ENCODE measurements around the gene PLAGL1. TPM values are rescaled to one million over a fixed set of nuclear protein-coding genes. Genes with fewer than 3 reads are reported as not detected.

The PLAGL1 gene
- total and polyA plus RNA-seq, 2 experiments from 2014 or later, result 48.6 to 88.9 TPM

DNA sequence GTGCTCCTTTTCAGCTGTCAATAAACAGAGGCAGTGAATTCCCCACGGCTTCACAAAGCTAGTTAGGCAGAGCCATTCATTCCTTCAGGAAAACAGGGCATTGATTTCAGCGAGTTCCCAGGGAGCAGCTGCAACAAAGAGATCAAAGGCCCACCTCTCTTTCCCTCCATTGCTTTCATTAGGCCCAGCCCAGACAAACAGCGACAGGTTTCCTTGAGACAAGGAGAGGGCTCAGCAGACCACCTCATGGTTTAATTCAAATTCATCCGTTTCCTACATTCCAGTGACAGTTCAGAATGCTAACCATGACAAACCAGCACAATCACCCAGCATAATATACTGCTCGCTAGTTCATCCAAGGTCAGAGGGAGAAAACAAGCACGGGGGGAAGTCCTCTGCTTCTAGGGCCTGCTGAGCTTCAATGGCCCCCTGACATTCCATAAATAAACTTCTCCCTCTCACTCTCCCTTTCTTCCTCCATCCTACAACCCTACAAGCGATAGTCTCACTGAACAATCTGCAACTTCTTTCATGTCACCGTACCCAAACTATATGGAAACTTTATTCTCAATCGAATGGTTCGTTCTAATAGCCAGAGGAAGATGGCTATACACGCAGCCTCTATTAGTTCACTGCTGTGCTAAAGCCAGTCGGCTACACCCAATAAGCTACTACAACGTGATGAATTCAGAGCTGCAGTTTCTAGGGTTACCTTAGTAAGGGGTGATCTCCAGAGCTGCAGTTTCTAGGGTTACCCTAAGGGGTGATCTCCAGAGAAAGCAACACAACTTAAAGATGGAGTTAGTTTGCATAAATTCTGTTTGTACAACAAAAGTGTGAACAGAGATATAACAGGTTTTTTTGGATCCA is 34.7 kb downstream of the PLAGL1 start:
- no peaks in the 10 kb centered on the region for H3K79me2 ChIP-seq
- no peaks in the 10 kb centered on the region for H3K9me2 ChIP-seq (replicated peaks; ENCODE audit: insufficient read depth)
- H3K9me3 ChIP-seq (ENCODE audit: low read depth), result no peaks in the 10 kb centered on the region
- WGBS (ENCODE audit: low lambda C conversion rate, missing lambda C conversion rate), result 39% methylated on average over 13 of the region's 13 CpGs
- no peak overlapping the region for H2AFZ ChIP-seq
- H3K4me2 ChIP-seq, result no peak overlapping the region
- no peak for TF ChIP-seq EZH2phosphoT487 (IDR thresholded peaks at IDR 0.05; ENCODE audit: low read depth, severe bottlenecking, unreplicated experiment)
- TF ChIP-seq, protein P1, sequence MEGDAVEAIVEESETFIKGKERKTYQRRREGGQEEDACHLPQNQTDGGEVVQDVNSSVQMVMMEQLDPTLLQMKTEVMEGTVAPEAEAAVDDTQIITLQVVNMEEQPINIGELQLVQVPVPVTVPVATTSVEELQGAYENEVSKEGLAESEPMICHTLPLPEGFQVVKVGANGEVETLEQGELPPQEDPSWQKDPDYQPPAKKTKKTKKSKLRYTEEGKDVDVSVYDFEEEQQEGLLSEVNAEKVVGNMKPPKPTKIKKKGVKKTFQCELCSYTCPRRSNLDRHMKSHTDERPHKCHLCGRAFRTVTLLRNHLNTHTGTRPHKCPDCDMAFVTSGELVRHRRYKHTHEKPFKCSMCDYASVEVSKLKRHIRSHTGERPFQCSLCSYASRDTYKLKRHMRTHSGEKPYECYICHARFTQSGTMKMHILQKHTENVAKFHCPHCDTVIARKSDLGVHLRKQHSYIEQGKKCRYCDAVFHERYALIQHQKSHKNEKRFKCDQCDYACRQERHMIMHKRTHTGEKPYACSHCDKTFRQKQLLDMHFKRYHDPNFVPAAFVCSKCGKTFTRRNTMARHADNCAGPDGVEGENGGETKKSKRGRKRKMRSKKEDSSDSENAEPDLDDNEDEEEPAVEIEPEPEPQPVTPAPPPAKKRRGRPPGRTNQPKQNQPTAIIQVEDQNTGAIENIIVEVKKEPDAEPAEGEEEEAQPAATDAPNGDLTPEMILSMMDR (IDR thresholded peaks at IDR 0.05; ENCODE audit: poor library complexity), result no peak
- no peak for TF ChIP-seq EZH2 (IDR thresholded peaks at IDR 0.05; ENCODE audit: borderline replicate concordance)
- H3K36me3 ChIP-seq (replicated peaks; ENCODE audit: insufficient read depth, low read depth), result no peaks in the 10 kb centered on the region
- H3K27ac ChIP-seq, result no peak overlapping the region
- peaks cover 29% of the 10 kb centered on the region for H3K4me1 ChIP-seq (ENCODE audit: insufficient read depth)
- DNase-seq (ENCODE audit: low spot score), result no peak
- H3K4me3 ChIP-seq, result no peak overlapping the region
- H3K27me3 ChIP-seq, result no peaks in the 10 kb centered on the region
- no peaks in the 10 kb centered on the region for H4K20me1 ChIP-seq (ENCODE audit: insufficient read depth, poor library complexity, severe bottlenecking)

DNA sequence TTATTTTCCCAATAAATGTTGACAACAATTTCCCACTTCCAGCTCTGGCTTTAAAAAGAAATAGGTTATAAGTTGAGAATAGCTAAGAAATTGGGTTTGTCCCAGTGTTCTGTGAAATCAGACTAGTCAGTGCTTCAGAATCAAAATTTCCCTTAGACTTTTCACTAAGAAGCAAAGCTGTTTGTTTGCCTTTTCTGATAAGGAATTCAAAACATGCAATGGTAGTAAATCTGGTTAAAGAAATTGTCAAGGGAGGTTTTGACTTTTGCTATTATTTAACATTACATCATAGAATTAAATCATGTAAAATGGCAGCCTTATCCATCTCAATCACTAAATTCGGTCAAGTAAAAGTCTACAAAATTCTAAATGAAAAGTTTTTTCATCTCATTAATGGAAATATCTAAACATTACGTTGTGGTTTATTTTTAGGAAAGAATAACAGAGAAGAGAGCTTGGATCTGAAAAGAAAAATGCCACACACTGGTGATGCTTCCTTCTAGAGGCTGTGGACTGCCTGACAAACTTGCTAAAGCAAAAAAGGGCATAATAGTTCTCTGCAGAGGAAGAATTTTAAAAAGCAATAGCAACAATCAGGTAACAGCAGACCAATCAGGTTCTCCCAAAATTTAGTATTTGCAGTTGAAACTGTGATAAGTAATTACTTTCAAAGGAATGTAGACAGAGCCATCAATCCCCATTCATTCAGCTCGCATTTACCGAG is 36.4 kb downstream of the PLAGL1 start:
- Histone ChIP-seq H3K27me3 (no peaks in the 10 kb centered on the region), H3K9me3 (ENCODE audit: low read depth) (no peaks in the 10 kb centered on the region), H3K9me2 (replicated peaks; ENCODE audit: insufficient read depth) (no peaks in the 10 kb centered on the region), H3K4me3 (no peak overlapping the region), H2AFZ (no peak overlapping the region), H3K36me3 (replicated peaks; ENCODE audit: insufficient read depth, low read depth) (no peaks in the 10 kb centered on the region), H4K20me1 (ENCODE audit: insufficient read depth, poor library complexity, severe bottlenecking) (no peaks in the 10 kb centered on the region), H3K4me2 (peak overlapping the region; percentile 18), H3K27ac (peak overlapping the region; percentile 65), H3K4me1 (ENCODE audit: insufficient read depth) (peaks cover 32% of the 10 kb centered on the region), H3K79me2 (no peaks in the 10 kb centered on the region)
- TF ChIP-seq EZH2 (IDR thresholded peaks at IDR 0.05; ENCODE audit: borderline replicate concordance) (no peak), EZH2phosphoT487 (IDR thresholded peaks at IDR 0.05; ENCODE audit: low read depth, severe bottlenecking, unreplicated experiment) (no peak)
- TF ChIP-seq, protein P1 (IDR thresholded peaks at IDR 0.05; ENCODE audit: poor library complexity), result no peak
- DNase-seq (ENCODE audit: low spot score), result no peak
- WGBS (ENCODE audit: low lambda C conversion rate, missing lambda C conversion rate), result 39% methylated on average over 4 of the region's 4 CpGs

DNA sequence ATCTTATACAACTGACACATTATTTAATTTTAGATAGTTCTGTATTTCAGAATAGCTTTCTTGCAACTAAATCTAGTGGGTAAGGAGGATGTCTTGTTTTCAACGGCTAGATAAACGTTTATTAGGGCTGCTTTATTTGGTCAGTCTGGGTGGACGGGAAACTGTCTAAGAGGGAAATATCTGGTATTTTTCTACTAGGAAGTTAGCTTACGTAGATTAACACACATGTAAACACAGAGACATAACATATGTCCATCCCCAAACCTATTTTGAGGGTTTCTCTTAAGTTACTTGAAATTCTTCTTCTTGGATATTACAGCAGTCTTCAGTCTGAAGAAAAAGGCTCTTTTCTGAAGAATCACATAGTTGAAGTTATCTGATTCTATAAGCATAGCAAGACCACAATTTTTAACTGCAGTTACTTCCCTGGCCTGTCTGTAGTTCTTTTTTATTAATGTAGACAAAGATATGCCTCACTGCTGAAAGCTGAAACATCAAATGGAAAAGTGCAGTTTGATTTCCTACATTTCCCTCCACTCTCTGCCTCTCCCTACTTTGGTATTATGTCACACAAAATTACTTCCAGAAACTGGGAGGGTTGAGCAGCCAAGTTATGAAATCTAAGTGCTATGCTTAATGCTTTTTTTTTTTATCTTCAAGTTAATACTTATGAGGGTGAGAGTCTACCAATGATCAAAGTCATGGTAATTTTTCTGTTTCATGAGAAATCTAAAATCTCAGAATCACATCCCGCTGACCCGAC is 37.4 kb downstream of the PLAGL1 start:
- Histone ChIP-seq H2AFZ (no peak overlapping the region), H3K27ac (peak overlapping the region; percentile 65), H3K36me3 (replicated peaks; ENCODE audit: insufficient read depth, low read depth) (no peaks in the 10 kb centered on the region), H3K4me1 (ENCODE audit: insufficient read depth) (peaks cover 32% of the 10 kb centered on the region), H3K9me2 (replicated peaks; ENCODE audit: insufficient read depth) (no peaks in the 10 kb centered on the region), H3K79me2 (no peaks in the 10 kb centered on the region), H3K9me3 (ENCODE audit: low read depth) (no peaks in the 10 kb centered on the region), H4K20me1 (ENCODE audit: insufficient read depth, poor library complexity, severe bottlenecking) (no peaks in the 10 kb centered on the region), H3K4me3 (no peak overlapping the region), H3K27me3 (no peaks in the 10 kb centered on the region), H3K4me2 (peak overlapping the region; percentile 20)
- no peak for DNase-seq (ENCODE audit: low spot score)
- TF ChIP-seq, protein P1 (IDR thresholded peaks at IDR 0.05; ENCODE audit: poor library complexity), result no peak
- no peak for TF ChIP-seq EZH2 (IDR thresholded peaks at IDR 0.05; ENCODE audit: borderline replicate concordance)
- no peak for TF ChIP-seq EZH2phosphoT487 (IDR thresholded peaks at IDR 0.05; ENCODE audit: low read depth, severe bottlenecking, unreplicated experiment)
- 54% methylated on average over 6 of the region's 6 CpGs for WGBS (ENCODE audit: low lambda C conversion rate, missing lambda C conversion rate)

Data from hepatocyte (in vitro differentiated cells).